GM21737 (cell line): ENCODE measurements around the gene TBC1D5.
"Not testable (repeated sequence)": the region's sequence is repeated elsewhere in the genome, so short reads cannot be mapped to it uniquely, and the experiment has no call there.

Experiments used
- ATAC-seq: cut with Tn5 transposase; IDR thresholded peaks from one replicate; pipeline ENCODE4 v1.9.1; 2021; ENCODE audit warnings: mild to moderate bottlenecking, moderate library complexity; ENCODE audit not compliant: unreplicated experiment

The TBC1D5 gene

DNA sequence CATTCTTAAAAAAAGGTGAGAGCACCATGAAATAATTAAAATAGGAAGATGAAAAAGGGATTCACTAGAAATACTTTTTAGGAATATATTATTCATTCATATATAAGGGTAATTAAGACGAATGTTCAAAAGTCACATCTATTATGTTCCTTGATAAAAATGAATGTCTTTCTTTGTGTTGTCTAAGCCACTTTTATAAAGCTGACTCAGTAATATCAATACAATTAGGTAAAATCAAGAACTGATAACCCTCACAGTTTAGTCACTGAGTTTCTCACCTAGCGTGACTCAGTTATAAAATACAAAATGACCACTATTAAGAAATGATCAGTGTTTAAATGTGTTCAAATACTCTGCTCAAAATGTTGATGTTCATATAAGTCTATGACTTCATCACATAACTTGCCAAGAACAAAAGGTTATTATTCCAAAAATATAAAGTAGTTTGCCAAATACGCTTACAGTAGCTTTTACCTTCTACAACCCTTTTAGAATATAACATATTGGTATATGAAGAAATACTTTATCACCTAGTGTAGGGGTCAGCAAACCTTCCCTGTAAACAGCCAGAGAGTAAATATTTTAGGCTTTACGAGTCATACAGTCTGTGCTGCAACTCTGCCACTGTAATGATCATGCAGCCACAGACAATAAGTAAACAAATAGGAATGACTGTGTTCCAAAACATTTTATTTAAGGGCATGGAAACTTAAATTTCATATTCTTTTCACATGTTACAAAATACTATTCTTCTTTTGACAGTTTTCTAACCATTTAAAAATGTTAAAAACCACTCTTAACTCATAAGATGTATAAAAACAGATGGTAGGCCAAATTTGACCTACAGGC lies 369.8 kb downstream of the TBC1D5 start:
- no peak for ATAC-seq

DNA sequence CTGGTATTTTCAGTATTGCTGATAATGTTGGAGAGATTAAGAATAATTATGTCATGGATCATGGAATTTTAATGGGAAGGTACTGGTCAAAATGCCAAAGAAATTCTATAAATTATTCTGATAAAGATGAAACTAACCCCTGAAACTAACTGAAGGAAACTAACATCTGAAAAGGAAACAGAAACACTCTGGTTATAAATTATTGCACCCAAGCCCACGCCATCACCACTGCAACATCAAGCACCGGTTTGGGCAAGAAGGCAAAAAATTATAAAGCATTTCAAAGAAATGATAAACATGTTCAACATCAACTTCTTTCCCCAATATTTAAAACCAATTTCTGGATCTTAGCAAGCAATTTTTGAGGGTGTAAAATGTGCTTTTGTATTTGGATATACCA lies 372.5 kb downstream of the TBC1D5 start:
- ATAC-seq: no peak

DNA sequence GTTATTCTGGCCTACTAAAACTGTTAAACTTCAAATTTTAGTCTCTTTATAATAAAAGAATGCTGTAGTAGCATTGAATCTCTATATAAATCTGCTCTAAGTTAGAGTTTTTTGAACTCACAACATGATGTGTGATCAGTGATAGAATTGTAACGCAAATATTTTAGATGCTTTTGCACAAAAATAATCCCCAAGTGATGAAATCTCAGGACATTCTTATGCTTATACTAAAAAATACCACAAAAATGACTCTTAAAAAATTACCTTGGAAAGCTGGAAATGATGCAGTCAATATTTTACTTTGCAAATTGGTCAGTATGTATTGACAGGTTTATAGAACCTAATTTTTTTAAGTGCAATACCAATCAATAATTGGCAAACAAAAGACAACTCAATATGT lies 375.3 kb downstream of the TBC1D5 start:
- no peak for ATAC-seq

- ATAC-seq: no peak
These were observed 381.4 kb downstream of the TBC1D5 start for GRCh38 chr3:17360991-17361390.

DNA sequence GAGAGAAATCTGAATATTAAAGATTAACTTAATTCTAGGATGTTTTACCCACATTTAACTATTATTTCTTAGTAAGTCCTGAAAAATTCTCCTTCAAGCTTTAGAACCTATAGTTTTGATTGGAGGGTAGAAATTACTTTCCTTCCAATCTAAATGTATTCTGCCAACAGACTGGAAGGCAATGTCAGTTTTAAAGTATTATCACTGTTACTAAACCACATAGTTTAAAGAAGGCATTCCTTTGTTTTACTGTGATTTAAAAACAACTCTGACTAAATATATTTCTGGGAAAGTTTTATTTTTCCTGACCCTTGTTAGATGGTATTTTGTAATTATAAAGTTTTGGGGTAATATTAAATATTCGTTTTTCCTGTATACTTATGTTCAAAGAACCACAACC lies 382.5 kb downstream of the TBC1D5 start:
- no peak for ATAC-seq

GRCh38 chr3:17357035-17357710 lies 385.3 kb downstream of the TBC1D5 start:
- ATAC-seq: no peak

DNA sequence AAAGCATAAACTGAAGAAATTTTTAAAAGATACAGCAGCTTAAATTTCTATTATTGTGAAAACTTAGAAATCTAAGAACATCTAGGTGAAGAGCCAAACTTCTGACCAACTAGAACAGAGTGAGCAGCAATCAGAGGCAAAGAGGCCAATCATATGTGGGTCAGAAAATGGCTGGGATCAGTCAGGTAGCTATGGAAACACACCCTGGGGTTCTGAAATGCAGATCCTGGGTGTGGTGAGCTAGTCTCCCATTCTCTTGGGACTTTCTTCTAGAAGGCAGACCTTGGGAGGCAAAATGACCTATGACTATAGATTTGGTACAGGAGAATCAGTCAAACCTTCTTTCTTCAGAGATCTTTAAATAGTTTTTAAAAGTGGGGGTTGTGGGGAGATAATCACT lies 385.8 kb downstream of the TBC1D5 start:
- no peak for ATAC-seq

GRCh38 chr3:17355591-17355990 lies 386.8 kb downstream of the TBC1D5 start:
- ATAC-seq: no peak

GRCh38 chr3:17354341-17354740 lies 388.1 kb downstream of the TBC1D5 start:
- ATAC-seq: no peak

DNA sequence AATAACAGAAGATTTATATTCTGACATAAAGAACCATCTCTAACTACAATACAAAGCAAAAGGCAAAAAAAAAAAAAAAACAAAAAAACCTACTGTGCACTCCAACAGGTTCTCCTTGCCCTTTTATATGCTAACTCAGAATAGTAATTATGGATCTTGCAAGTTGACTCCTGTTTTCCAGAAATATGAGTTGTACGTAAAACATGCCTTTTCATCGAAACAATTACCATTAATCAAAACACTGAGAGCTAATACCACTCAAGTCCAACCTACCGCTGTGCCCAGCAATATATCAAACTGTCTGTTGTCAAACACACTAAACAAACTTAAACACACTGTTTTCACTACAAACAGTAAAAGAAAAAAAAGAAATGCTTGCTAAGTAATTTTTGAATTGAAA lies 389.8 kb downstream of the TBC1D5 start:
- no peak for ATAC-seq

DNA sequence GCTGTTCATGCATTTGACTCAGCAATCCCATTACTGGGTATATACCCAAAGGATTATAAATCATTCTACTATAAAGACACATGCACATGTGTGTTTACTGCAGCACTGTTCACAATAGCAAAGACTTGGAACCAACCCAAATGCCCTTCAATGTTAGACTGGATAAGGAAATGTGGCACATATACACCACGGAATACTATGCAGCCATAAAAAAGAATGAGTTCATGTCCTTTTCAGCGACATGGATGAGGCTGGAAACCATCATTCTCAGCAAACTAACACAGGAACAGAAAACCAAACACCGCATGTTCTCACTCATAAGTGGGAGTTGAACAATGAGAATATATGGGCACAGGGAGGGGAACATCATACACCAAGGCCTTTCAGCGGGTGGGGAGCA lies 391.2 kb downstream of the TBC1D5 start:
- ATAC-seq: not testable (repeated sequence)

DNA sequence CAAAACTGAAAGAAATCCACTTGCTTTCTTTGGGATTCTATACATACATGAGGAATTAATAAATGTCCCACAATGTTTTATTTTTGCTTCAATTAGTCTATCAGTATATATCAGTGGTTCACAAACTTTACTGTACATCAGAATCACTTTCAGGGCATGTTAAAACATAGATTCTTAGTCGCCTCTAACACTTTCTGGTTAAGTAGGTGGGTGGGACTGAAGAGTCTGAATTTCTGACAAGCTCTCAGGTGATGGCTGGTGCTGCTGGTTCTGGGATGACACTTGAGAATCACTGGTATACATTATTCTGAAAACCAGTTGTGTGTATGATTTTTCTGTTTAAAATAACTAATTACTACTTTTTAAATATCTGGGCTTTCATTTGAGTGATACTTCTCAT lies 393.3 kb downstream of the TBC1D5 start:
- ATAC-seq: no peak

DNA sequence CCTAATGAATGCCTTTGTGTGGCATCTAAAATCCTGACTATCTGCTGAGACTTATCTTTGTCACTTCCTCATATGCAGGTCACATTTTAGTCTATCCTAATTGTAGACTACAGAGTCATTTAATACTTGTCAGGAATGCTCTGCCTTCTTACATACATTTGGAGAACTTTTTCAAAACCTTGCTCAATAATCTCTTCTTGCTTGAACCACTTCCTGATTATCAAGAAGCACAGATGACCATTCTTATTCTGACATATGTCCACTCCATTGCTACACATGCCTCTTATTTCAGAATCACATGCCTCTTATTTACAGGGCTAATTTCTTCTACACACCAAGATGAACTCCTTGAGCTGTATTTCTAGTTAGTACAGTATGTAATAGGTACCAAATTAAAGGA lies 400.3 kb downstream of the TBC1D5 start:
- ATAC-seq: no peak

GRCh38 chr3:17340693-17341092 lies 401.7 kb downstream of the TBC1D5 start:
- ATAC-seq: no peak

GRCh38 chr3:17340261-17340660 lies 402.2 kb downstream of the TBC1D5 start:
- ATAC-seq: no peak

DNA sequence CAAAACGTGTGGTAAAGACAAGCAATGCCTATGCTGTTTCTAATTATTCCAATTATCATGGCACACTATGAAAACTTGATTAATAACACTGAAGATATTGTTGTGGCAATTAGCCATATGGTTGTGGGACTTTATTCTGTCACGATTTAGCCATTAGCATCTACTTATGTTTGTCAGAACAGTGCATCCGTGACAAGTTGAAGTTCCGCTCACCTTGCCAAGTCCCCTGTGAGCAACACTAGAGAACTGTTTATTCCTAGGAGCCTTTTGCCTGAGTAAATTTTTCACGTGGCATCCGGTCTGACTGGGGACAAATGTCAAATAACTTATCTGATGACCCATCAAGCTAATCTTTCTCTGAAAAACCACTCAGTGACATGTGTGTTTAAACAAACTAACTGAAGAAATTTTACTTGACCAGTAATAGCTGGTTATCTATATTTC lies 403.3 kb downstream of the TBC1D5 start:
- no peak for ATAC-seq

GRCh38 chr3:17336291-17336690 lies 406.1 kb downstream of the TBC1D5 start:
- ATAC-seq: no peak

DNA sequence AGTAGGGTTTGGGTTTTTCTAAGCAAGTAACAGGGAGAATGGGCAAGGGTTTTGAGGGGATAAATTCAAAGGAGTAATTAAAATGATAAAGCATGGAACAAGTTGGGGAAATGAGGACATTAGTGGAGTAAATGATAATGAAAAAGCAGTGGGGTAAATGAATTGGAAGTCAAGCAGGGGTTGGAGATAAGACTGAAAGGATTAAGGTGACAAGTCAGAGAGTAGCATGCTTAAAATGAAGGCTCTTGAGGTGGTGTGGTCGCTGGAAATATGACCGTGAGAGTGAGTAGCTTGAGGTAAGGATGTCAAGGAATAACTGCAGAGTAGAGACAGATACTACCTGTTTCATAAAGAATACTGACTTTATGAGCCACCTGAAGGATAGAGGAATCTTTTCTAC lies 408.5 kb downstream of the TBC1D5 start:
- no peak for ATAC-seq

GRCh38 chr3:17333446-17333845 lies 409.0 kb downstream of the TBC1D5 start:
- no peak for ATAC-seq

GRCh38 chr3:17330660-17331059 lies 411.8 kb downstream of the TBC1D5 start:
- ATAC-seq: no peak

DNA sequence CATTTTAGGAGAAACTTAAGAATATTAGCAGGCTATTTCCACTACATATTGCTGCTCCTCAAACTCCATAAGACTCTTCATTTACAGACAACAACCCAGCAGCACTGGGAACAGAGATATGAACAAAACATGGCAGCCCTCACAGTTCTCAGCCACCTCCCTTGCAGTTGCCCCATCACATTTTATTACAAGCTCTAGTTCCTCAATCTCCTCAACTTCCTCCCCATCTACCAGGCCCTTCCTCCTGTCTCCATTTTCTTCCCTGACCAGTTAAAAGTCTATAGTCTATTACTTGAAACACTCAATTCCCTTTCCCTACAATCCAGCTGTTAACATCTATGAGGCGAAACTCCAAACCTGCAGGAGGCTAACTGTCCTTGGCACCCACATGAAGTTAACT lies 412.5 kb downstream of the TBC1D5 start:
- no peak for ATAC-seq

GRCh38 chr3:17322106-17322793 lies 420.2 kb downstream of the TBC1D5 start:
- peak; percentile 77 for ATAC-seq
